IMR-90 (cell line): ENCODE measurements around the gene HOXA7.

Experiments
- BHLHE40 ChIP-seq: fragments of 150-350 bp; IDR thresholded peaks from 2 replicates; pipeline ENCODE4 v1.6.1; 2016; ENCODE audit warnings: mild to moderate bottlenecking, low read depth, low read length
- CEBPB ChIP-seq: IDR thresholded peaks from 2 replicates; pipeline ENCODE4 v1.6.1; 2012; ENCODE audit warnings: low read depth, low read length, improper control_type of control experiment
- CTCF ChIP-seq: conservative IDR thresholded peaks from 2 replicates; pipeline ENCODE4 v1.5.1; 2012; ENCODE audit warnings: mild to moderate bottlenecking, low read depth, low read length, improper control_type of control experiment
- FOS ChIP-seq: fragments of 150-350 bp; IDR thresholded peaks from 2 replicates; pipeline ENCODE4 v1.6.1; 2016; ENCODE audit warnings: low read depth, low read length
- MAFK ChIP-seq: IDR thresholded peaks from 2 replicates; pipeline ENCODE4 v1.6.1; 2012; ENCODE audit warnings: low read depth, low read length, improper control_type of control experiment
- MAZ ChIP-seq: IDR thresholded peaks from 2 replicates; pipeline ENCODE4 v1.6.1; 2012; ENCODE audit warnings: low read depth, mild to moderate bottlenecking, low read length, improper control_type of control experiment, moderate library complexity, borderline replicate concordance
- MXI1 ChIP-seq: IDR thresholded peaks from 2 replicates; pipeline ENCODE4 v1.6.1; 2012; ENCODE audit warnings: low read depth, mild to moderate bottlenecking, low read length, moderate library complexity, borderline replicate concordance
- POLR2A ChIP-seq: IDR thresholded peaks from 2 replicates; pipeline ENCODE4 v1.6.1; 2012; ENCODE audit warnings: mild to moderate bottlenecking, low read depth, low read length
- RAD21 ChIP-seq: IDR thresholded peaks from 2 replicates; pipeline ENCODE4 v1.6.1; 2012; ENCODE audit warnings: low read length, improper control_type of control experiment
- RFX5 ChIP-seq: IDR thresholded peaks from 2 replicates; pipeline ENCODE4 v1.8.0; 2012; ENCODE audit warnings: low read depth, mild to moderate bottlenecking, low read length, moderate library complexity
- SMC3 ChIP-seq: fragments of 150-350 bp; IDR thresholded peaks from 2 replicates; pipeline ENCODE4 v1.6.1; 2016; ENCODE audit warnings: low read depth, mild to moderate bottlenecking, antibody characterized with exemption, low read length, moderate library complexity
- USF2 ChIP-seq: fragments of 150-350 bp; IDR thresholded peaks from 2 replicates; pipeline ENCODE4 v1.6.1; 2017; ENCODE audit warnings: mild to moderate bottlenecking, antibody characterized with exemption, low read length, low read depth

GRCh38 chr7:27185013-27185853 is 28.8 kb upstream of the HOXA7 start, which contains the start of gene HOXA11:
- no peak for TF ChIP-seq CTCF
- TF ChIP-seq POLR2A: no peak
- no peak for TF ChIP-seq BHLHE40
- no peak for TF ChIP-seq CEBPB
- no peak for TF ChIP-seq RAD21
- no peak for TF ChIP-seq MAZ
- TF ChIP-seq MXI1: no peak
- TF ChIP-seq SMC3: no peak
- peak; percentile 57; the same call in 1 of the 2 replicates for TF ChIP-seq USF2
- TF ChIP-seq RFX5: no peak
- TF ChIP-seq MAFK: no peak
- TF ChIP-seq FOS: no peak
